ES-I3 (cell line): ENCODE data around the gene PXDC1.

Experiments used
- H3K36me3 ChIP-seq: 2 replicates; pipeline ENCODE4 v1.6.1; 2013; ENCODE audit warnings: mild to moderate bottlenecking, low read length, control low read depth, moderate library complexity; ENCODE audit not compliant: insufficient read depth
- H3K4me1 ChIP-seq: 2 replicates; pipeline ENCODE4 v1.6.1; 2013; ENCODE audit warnings: mild to moderate bottlenecking, control low read depth, low read length; ENCODE audit not compliant: insufficient read depth
- H3K9ac ChIP-seq: 2 replicates; pipeline ENCODE4 v1.6.1; 2013; ENCODE audit warnings: low read depth, mild to moderate bottlenecking, low read length, moderate library complexity
- H3K9me3 ChIP-seq: 2 replicates; pipeline ENCODE4 v1.6.1; 2013; ENCODE audit warnings: mild to moderate bottlenecking, low read length, moderate library complexity; ENCODE audit not compliant: control insufficient read depth, insufficient read depth

Gene PXDC1

DNA sequence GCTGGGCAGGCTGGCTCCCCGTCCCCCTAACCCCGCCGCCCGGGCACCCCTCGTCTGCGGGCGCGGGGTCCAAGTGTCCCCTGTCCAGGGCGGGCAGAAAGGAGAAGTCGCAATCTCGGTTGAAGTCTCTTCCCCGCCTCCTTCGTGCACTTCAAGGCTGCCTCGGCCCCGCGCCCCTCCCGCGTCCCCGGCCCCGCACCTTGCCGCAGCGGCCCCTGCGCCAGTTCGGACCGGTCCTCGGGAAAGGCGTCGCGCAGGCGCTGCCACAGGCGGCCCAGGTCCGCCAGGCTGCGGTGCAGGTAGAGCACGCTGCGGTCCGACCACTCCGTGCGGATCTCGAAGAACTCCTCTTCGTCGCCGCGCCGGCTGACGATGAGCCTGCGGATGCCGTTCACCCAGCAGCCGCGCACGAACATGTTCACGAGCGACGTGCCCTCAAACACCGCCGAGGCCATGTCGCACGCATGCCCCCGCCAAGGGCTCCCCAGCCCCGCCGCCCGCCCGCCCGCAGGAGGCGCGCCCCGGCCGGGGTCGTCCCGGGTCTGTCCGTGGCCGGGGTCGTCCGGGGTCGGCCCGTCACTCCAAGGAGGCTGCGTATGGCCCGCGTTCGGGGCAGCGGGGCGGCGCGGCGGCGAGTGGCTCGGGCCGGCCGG lies at the start of gene PXDC1:
PXDC1 (minus strand) TSS at position 637 of the 653 bp plus-strand sequence; CDS start at position 455, 182 bp downstream.
- H3K4me1 ChIP-seq = peaks cover 30% of the 10 kb centered on the region
- no peaks in the 10 kb centered on the region for H3K36me3 ChIP-seq
- no peaks in the 10 kb centered on the region for H3K9me3 ChIP-seq
- H3K9ac ChIP-seq = peak within 1 kb of the TSS; percentile 67

- Histone ChIP-seq H3K4me1 (peaks cover 11% of the 10 kb centered on the region; the same call in 1 of the 2 replicates), H3K9me3 (no peaks in the 10 kb centered on the region), H3K36me3 (no peaks in the 10 kb centered on the region), H3K9ac (no peak overlapping the region)
These were observed 49.5 kb upstream of the PXDC1 start for GRCh38 chr6:3800850-3801591.

DNA sequence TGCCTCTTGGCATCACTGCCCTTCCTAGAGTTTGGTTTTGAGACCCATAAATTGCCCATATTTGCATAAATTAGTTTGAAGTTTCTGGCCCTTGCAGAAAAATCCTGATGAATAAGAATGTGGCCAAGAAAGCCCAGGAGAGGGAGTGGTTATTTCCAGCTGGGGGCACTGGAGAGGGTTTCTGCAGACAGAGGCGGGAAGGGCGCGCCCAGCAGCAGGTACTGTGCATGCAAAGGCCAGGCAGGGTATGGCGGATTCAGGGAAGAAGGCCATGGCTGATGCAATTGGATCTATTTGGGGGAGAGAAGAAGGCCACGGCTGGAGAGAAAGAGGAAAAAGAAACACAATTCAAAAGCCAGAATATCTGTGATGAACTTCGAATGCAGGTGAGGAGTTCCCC lies 48.2 kb upstream of the PXDC1 start:
- Histone ChIP-seq H3K9me3 (no peaks in the 10 kb centered on the region), H3K36me3 (no peaks in the 10 kb centered on the region), H3K4me1 (peaks cover 11% of the 10 kb centered on the region; the same call in 1 of the 2 replicates), H3K9ac (no peak overlapping the region)

GRCh38 chr6:3798055-3798919 lies 46.8 kb upstream of the PXDC1 start:
- Histone ChIP-seq H3K36me3 (no peaks in the 10 kb centered on the region), H3K4me1 (0 out of 2 replicates have a peak, but pooled peaks cover 5% of the 10 kb centered on the region), H3K9ac (no peak overlapping the region), H3K9me3 (no peaks in the 10 kb centered on the region)

DNA sequence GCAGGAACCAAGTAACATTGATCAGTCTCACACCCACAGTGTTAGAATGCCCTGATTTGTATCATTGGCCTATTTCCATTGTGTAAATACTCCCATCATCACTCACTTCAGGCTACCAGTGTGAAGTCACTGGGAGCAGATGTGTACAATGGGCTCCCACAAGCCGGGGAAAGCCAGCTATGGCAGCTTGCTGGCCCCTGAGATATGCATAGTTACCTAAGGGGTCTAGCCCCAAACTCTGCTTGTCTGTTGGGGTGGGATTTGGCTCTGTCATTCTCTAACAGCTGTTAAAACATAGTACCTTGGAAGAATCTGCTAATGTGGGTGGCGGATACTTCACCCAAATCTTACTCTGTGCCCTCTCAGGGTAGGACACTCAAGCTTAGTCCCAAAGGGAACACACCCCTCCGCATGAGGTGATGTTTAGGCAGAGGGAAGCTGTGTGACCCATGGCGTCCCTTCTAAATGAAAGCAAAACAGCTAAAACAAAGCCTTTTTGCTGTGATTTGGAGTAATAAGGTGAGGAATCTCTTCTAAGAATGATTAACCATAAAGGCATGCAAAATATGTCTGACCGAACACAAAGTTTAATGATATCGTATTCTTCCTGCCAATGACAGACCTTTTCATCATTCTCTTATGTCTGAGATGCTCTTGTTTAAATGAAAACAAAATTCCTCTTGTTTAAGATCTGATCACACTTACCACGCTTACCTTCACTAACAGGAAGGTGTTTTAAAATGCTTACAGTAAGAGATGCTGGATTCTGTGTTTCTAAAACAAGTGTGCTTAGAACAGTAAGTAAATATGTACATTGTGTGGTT lies 45.9 kb upstream of the PXDC1 start:
- no peak overlapping the region for H3K9ac ChIP-seq
- H3K4me1 ChIP-seq = 0 out of 2 replicates have a peak, but pooled peaks cover 5% of the 10 kb centered on the region
- no peaks in the 10 kb centered on the region for H3K9me3 ChIP-seq
- H3K36me3 ChIP-seq = no peaks in the 10 kb centered on the region

DNA sequence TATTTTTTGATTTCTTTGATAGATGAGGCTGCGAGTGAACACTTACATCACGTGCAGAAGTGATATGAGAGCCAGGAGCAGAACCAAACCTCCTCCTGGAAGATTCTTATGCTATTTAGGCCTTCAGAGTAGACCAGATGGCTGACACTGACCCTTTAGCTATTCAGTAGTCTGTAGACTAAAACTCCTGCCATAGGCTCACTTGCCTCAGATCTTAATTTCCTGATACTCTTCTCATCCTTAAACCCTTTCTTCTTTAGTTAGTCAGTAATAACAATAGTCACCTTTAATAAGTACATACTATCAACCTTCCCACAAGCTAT lies 45.2 kb upstream of the PXDC1 start:
- H3K9me3 ChIP-seq = no peaks in the 10 kb centered on the region
- H3K9ac ChIP-seq = no peak overlapping the region
- no peaks in the 10 kb centered on the region for H3K36me3 ChIP-seq
- H3K4me1 ChIP-seq = 0 out of 2 replicates have a peak, but pooled peaks cover 5% of the 10 kb centered on the region

DNA sequence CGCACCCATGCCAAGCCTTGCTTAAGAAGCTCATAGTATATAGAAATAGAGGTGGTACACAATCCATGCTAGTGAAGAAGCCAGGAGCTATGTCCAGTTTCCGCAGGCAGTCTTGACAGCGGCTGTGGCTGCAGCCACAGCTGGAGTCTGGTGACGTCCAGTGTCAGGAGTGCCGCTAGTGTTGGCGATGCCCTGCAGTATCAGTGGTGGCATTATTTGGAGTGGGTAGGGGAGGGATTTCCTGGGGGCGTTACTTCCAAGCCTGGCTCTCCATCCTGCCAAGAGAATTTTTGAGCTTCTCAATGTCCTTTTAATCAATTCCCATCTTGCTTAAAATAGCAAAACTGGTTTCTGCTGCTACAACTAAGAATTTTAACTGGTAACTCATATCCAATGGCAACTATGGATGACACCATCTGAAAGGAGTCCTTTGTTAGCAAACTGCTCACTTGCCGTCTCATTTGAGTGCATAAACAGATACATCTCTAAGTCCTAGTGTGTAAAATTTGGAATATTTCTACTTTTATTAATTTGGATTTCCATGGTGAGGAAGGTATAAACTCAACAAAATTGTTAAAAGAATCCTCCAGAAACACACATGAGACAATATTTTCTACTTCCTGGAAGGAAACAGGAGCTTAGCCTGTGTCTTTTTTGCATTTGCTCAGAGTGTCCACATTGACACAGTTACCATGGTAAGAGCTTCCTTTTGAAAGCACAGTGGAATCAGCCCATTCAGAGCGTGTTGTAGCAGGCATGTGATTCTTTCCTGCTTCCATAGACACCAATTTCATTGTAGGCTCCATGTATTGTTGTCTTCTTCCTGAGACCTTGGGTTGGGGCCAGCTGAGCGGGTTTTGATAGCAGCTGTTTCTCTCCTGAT lies 44.6 kb upstream of the PXDC1 start:
- Histone ChIP-seq H3K9ac (no peak overlapping the region), H3K36me3 (no peaks in the 10 kb centered on the region), H3K4me1 (0 out of 2 replicates have a peak, but pooled peaks cover 5% of the 10 kb centered on the region), H3K9me3 (no peaks in the 10 kb centered on the region)

GRCh38 chr6:3794092-3794491 lies 42.6 kb upstream of the PXDC1 start:
- Histone ChIP-seq H3K9me3 (no peaks in the 10 kb centered on the region), H3K4me1 (peaks cover 5% of the 10 kb centered on the region; the same call in 1 of the 2 replicates), H3K36me3 (no peaks in the 10 kb centered on the region), H3K9ac (no peak overlapping the region)

DNA sequence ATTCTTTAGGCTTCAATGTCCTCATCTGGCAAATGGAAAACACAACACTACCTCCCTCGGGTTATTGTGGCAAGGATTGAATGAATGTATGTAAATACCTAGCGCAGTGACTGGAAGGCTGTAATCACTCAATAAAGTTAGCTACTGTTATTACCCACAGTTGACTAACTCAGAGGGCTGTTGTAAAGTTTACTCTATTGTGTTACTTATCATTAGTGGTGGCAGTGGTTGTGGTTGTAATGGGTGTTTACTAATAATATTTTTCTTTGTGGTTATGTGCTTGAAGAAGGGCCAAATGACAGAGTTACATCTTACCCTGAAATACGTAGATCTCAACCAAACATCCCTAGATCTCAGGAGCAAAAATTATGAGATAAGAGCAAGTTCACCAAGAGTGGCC lies 42.0 kb upstream of the PXDC1 start:
- Histone ChIP-seq H3K4me1 (peaks cover 5% of the 10 kb centered on the region; the same call in 1 of the 2 replicates), H3K9me3 (no peaks in the 10 kb centered on the region), H3K9ac (no peak overlapping the region), H3K36me3 (no peaks in the 10 kb centered on the region)

- no peak overlapping the region for H3K9ac ChIP-seq
- no peaks in the 10 kb centered on the region; the same call in 1 of the 2 replicates for H3K4me1 ChIP-seq
- no peaks in the 10 kb centered on the region for H3K9me3 ChIP-seq
- no peaks in the 10 kb centered on the region for H3K36me3 ChIP-seq
These were observed 40.2 kb upstream of the PXDC1 start for GRCh38 chr6:3791526-3792203.

- H3K9ac ChIP-seq = no peak overlapping the region
- H3K36me3 ChIP-seq = no peaks in the 10 kb centered on the region
- no peaks in the 10 kb centered on the region; the same call in 1 of the 2 replicates for H3K4me1 ChIP-seq
- no peaks in the 10 kb centered on the region for H3K9me3 ChIP-seq
These were observed 38.5 kb upstream of the PXDC1 start for GRCh38 chr6:3789896-3790558.
